ENCODE results near the gene ADH1A. TPM values are rescaled to one million over a fixed set of nuclear protein-coding genes. Genes with fewer than 3 reads are reported as not detected.

ADH1A gene
- total RNA-seq, 4 donors from 2014 or later: 0.88 to 5.0 TPM; not detected in 2

Other genes with a start within 250 kb of the ADH1A start
- 100 to 1,000 TPM; 140 to 195 (median 175) TPM for gene ADH5, start 202.2 kb downstream of the ADH1A start, total RNA-seq
- gene ADH4, start 146.7 kb downstream of the ADH1A start, total RNA-seq: 1 to 10 TPM in 1 of 4 donors, not detected in 3; 3.2 TPM
- 1 to 10 TPM in 1 of 4 donors, not detected in 3; 3.4 TPM for gene ADH6, start 71.7 kb downstream of the ADH1A start, total RNA-seq
- gene ADH1B, start 30.4 kb upstream of the ADH1A start, total RNA-seq: 100 to 1,000 TPM in 3 of 4 donors, 1 to 10 TPM in 1; 6.7 to 703 (median 522) TPM
- gene ADH1C, start 61.8 kb upstream of the ADH1A start, total RNA-seq: 1 to 10 TPM in 3 of 4 donors, under 1 TPM in 1; 0.29 to 4.7 (median 2.3) TPM
- gene ADH7, start 144.4 kb upstream of the ADH1A start, total RNA-seq: not detected
- gene C4orf17, start 220.0 kb upstream of the ADH1A start, total RNA-seq: not detected

Measured in uterus (tissue), 4 donors.